Psoas muscle (tissue), 8 donors: ENCODE measurements around the gene MNT. TPM values are rescaled to one million over a fixed set of nuclear protein-coding genes. Genes with fewer than 3 reads are reported as not detected.

ENCODE experiments used
- ATAC-seq, 4 donors: fragments of 200-7000 bp; cut with Tn5 transposase; one replicate each; pipeline ENCODE4 v1.9.1; 2020; ENCODE audit warnings: moderate library complexity in 3 of 4, mild to moderate bottlenecking in 2 of 4
- DNase-seq, 2 donors: peaks; one replicate each; pipeline ENCODE4 v3.0.0-alpha.2; 2020
- H3K27ac ChIP-seq: fragments of 200-600 bp; one replicate; pipeline ENCODE4 v1.8.0; 2022
- H3K27me3 ChIP-seq, 3 donors: fragments of 200-600 bp in 1 of 3; one replicate each; pipeline versions ENCODE4 v1.6.1 to v1.8.0; 2013 to 2022; ENCODE audit warnings: low read length in 2 of 3, mild to moderate bottlenecking in 2 of 3, moderate library complexity in 1 of 3; ENCODE audit not compliant: insufficient read depth in 3 of 3
- H3K36me3 ChIP-seq, 2 donors: fragments of 200-600 bp in 1 of 2; one replicate each; pipeline versions ENCODE4 v1.6.1 to v1.8.0; 2013 to 2022; ENCODE audit warnings: low read depth in 1 of 2, mild to moderate bottlenecking in 1 of 2, moderate library complexity in 1 of 2; ENCODE audit not compliant: insufficient read depth in 1 of 2
- H3K4me1 ChIP-seq: fragments of 200-600 bp; one replicate; pipeline ENCODE4 v1.8.0; 2022
- H3K4me3 ChIP-seq: fragments of 200-600 bp; one replicate; pipeline ENCODE4 v1.8.0; 2022; ENCODE audit warnings: mild to moderate bottlenecking
- H3K9me3 ChIP-seq: fragments of 200-600 bp; one replicate; pipeline ENCODE4 v1.8.0; 2022
- CTCF ChIP-seq: fragments of 200-600 bp; IDR thresholded peaks from one replicate; pipeline ENCODE4 v1.8.0; 2022; ENCODE audit warnings: antibody characterized with exemption
- WGBS, 3 donors: extraction: QIAGEN DNeasy Blood & Tissue Kit; methylation state at CpG; one replicate each; pipeline versions ENCODE4 v1.1.6 to v1.1.7; 2013; 5-methylcytosine and 5-hydroxymethylcytosine counted together
- intact Hi-C, 2 donors: fragments of 100-400 bp; cut with DNase I; formaldehyde crosslinking; loops; one replicate each; pipeline versions ENCODE4 v1.11.0 to v1.14.2; 2022
- polyA plus RNA-seq, 3 donors: library from polyadenylated mRNA; stranded (reverse); fragments of 200-250 nt; gene quantifications; one replicate each; pipeline ENCODE4 v1.2.3, GENCODE V29; 2013
- total RNA-seq, 4 donors: library from RNA; stranded (reverse); fragmentation: NEBNext Ultra II Directional in 2 of 4; extraction: Animal tissue kit (Norgen Biotek cat#: 25700) in 2 of 4; gene quantifications; one replicate each; pipeline versions ENCODE4 v1.2.1 to v1.2.4, GENCODE V29; 2021 to 2023
- donor health status: healthy with polysubstance abuse.
- donor health status: DM: no; HTN: no; CAD: no; lungs with moderate emphysema.
- donor health status: Bipolar disorder and iron deficiency.
- donor health status: healthy.
- donor health status: DM: yes; HTN: yes; CAD: no.
- donor health status: DM: no; HTN: no; CAD: no.
- donor health status: DM: no; HTN: no; CAD: no.
- donor health status: DM: yes; HTN: yes; CAD: no.

Gene MNT
- total and polyA plus RNA-seq, 7 donors = 2.5 to 11.7 (median 7.0) TPM

- H3K4me3 ChIP-seq = no peak overlapping the region
- peak; percentile 90 to 95 (median 92) for ATAC-seq
- 30 to 38% (median 33%) methylated on average over 24 to 26 of the region's 26 CpGs for WGBS, 3 donors
- TF ChIP-seq CTCF = no peak
- peak; percentile 62 to 91 for DNase-seq
- intact Hi-C loops = loop anchor here in 1 of 2 donors (10.0 kb wide), 1 partner anchor 51 kb away; no protein-coding TSS in a partner anchor
- peak overlapping the region; percentile 61 for H3K27ac ChIP-seq
- H3K9me3 ChIP-seq = no peaks in the 10 kb centered on the region
- peaks cover 21% of the 10 kb centered on the region for H3K4me1 ChIP-seq
- no peaks in the 10 kb centered on the region for H3K27me3 ChIP-seq
- H3K36me3 ChIP-seq = peaks cover 0 to 43% of the 10 kb centered on the region in 2 donors
Measured at GRCh38 chr17:2363851-2364762, 36.8 kb downstream of the MNT start.

DNA sequence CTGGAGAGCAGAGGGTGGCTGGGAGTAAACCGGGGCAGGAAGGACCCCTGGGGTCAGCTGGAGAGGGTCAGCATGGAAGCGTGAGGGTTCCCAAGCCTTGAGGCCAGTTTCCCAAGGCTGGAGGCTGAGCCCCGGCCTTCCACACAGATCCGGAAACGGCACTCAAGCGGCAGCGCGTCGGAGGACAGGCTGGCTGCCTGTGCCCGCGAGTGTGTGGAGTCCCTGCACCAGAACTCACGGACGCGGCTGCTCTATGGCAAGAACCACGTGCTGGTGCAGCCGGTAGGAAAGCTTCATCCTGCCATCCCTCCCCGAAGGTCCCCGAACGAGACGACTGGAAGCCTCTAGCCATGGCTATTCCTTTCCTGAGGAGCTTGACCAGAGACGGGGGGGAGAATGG, 37.5 kb downstream of the MNT start:
- DNase-seq = no peak
- Histone ChIP-seq H3K27ac (no peak overlapping the region), H3K9me3 (no peaks in the 10 kb centered on the region), H3K4me1 (peaks cover 21% of the 10 kb centered on the region), H3K36me3 (peaks cover 0 to 43% of the 10 kb centered on the region in 2 donors), H3K4me3 (no peak overlapping the region), H3K27me3 (no peaks in the 10 kb centered on the region)
- no peak for ATAC-seq
- 93 to 96% (median 95%) methylated on average over 21 of the region's 21 CpGs for WGBS, 3 donors
- intact Hi-C loops = loop anchor here in 1 of 2 donors (10.0 kb wide), 1 partner anchor 51 kb away; no protein-coding TSS in a partner anchor
- TF ChIP-seq CTCF = no peak

DNA sequence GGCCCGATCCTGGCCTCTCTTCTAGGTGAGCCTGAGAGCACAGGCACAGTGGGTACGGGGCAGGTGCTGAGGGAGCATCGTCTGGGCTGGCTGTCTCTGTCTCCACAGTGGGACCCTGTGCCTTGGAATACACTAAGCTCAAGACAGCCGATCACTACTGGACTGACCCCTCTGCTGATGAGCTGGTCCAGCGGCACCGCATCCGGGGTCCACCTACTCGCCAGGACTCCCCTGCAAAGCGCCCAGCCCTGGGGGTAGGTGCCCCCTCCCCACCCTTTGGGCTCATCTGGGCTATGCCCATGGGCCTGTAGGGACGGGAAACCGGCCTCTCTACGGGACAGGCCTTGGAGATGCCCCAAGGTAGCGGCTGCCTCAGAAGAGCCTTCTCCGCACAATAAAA, 38.0 kb downstream of the MNT start:
- DNase-seq (no peak), ATAC-seq (no peak)
- intact Hi-C loops = loop anchor here in 1 of 2 donors (10.0 kb wide), 1 partner anchor 52 kb away; no protein-coding TSS in a partner anchor
- peaks cover 21% of the 10 kb centered on the region for H3K4me1 ChIP-seq
- 98 to 99% (median 98%) methylated on average over 14 of the region's 14 CpGs for WGBS, 3 donors
- no peak overlapping the region for H3K27ac ChIP-seq
- H3K4me3 ChIP-seq = no peak overlapping the region
- no peaks in the 10 kb centered on the region for H3K27me3 ChIP-seq
- no peaks in the 10 kb centered on the region for H3K9me3 ChIP-seq
- TF ChIP-seq CTCF = no peak
- H3K36me3 ChIP-seq = peaks cover 0 to 46% of the 10 kb centered on the region in 2 donors

DNA sequence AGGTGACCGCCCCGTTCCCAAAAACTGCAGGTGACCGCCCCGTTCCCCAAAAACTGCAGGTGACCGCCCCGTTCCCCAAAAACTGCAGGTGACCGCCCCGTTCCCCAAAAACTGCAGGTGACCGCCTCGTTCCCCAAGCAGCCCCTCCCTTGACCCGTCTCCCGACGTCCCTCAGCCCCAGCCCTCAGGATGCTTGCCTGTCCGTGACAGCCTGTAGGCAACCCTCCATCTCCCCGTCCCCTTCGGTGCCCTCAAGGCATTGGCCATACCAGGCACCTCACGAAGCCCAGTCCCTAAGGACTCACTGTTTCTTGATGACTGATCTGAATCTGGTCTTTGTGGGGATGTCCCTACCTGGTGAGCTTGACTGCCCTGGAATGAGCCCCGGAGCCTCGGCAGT, 38.4 kb downstream of the MNT start:
- no peaks in the 10 kb centered on the region for H3K9me3 ChIP-seq
- WGBS, 3 donors = 94 to 97% (median 96%) methylated on average over 19 of the region's 19 CpGs
- no peak overlapping the region for H3K27ac ChIP-seq
- peaks cover 0 to 49% of the 10 kb centered on the region in 2 donors for H3K36me3 ChIP-seq
- H3K4me1 ChIP-seq = peaks cover 21% of the 10 kb centered on the region
- TF ChIP-seq CTCF = no peak
- no peak overlapping the region for H3K4me3 ChIP-seq
- DNase-seq (no peak), ATAC-seq (no peak)
- H3K27me3 ChIP-seq = no peaks in the 10 kb centered on the region
- intact Hi-C loops = loop anchor here in 1 of 2 donors (10.0 kb wide), 1 partner anchor 52 kb away; no protein-coding TSS in a partner anchor
